Epithelial cell of prostate (primary cell): ENCODE measurements around the gene USF1.
"Not testable (repeated sequence)": the region's sequence is repeated elsewhere in the genome, so short reads cannot be mapped to it uniquely, and the experiment has no call there.

ENCODE experiments used
- DNase-seq: peaks from one replicate; pipeline ENCODE4 v3.0.0-alpha.2; 2011; ENCODE audit warnings: low read depth, low spot score
- H3K27ac ChIP-seq: fragments of 450-650 bp; 2 replicates; pipeline ENCODE4 v1.5.1; 2017; ENCODE audit warnings: mild to moderate bottlenecking

Gene USF1

GRCh38 chr1:161021165-161021969, 24.4 kb downstream of the USF1 start:
- peak; percentile 100 for DNase-seq
- peak overlapping the region; percentile 96 for H3K27ac ChIP-seq

GRCh38 chr1:161020509-161021164, 25.1 kb downstream of the USF1 start, which contains the start of gene F11R:
Gene F11R (minus strand): TSS chr1:161021152. CDS start chr1:161021073, 79 bp downstream.
- H3K27ac ChIP-seq: peak within 1 kb of the TSS; percentile 96
- no peak for DNase-seq

GRCh38 chr1:161019751-161020495, 25.9 kb downstream of the USF1 start:
- H3K27ac ChIP-seq: peak overlapping the region; percentile 96
- DNase-seq: peak; percentile 91

- DNase-seq: not testable (repeated sequence)
- peak overlapping the region; percentile 96 for H3K27ac ChIP-seq
These were observed 26.6 kb downstream of the USF1 start for GRCh38 chr1:161019111-161019660.

GRCh38 chr1:161018631-161018930, 27.2 kb downstream of the USF1 start:
- H3K27ac ChIP-seq: peak overlapping the region; percentile 96
- DNase-seq: no peak

- no peak for DNase-seq
- H3K27ac ChIP-seq: peak overlapping the region; percentile 96
These were observed 27.8 kb downstream of the USF1 start for GRCh38 chr1:161017756-161018630.

GRCh38 chr1:161017181-161017580, 28.6 kb downstream of the USF1 start:
- DNase-seq: not testable (repeated sequence)
- peak overlapping the region; percentile 96 for H3K27ac ChIP-seq

- H3K27ac ChIP-seq: peak overlapping the region; percentile 96
- DNase-seq: not testable (repeated sequence)
These were observed 29.1 kb downstream of the USF1 start for GRCh38 chr1:161016683-161017082.

GRCh38 chr1:161013488-161014230, 32.1 kb downstream of the USF1 start:
- H3K27ac ChIP-seq: peak overlapping the region; percentile 96
- DNase-seq: peak; percentile 91

- DNase-seq: no peak
- H3K27ac ChIP-seq: peak overlapping the region; percentile 96
These were observed 32.7 kb downstream of the USF1 start for GRCh38 chr1:161013131-161013487.

GRCh38 chr1:161012420-161012819, 33.4 kb downstream of the USF1 start:
- DNase-seq: no peak
- H3K27ac ChIP-seq: peak overlapping the region; percentile 96

GRCh38 chr1:161009602-161010211, 36.1 kb downstream of the USF1 start:
- DNase-seq: no peak
- H3K27ac ChIP-seq: no peak overlapping the region

- no peak for DNase-seq
- no peak overlapping the region for H3K27ac ChIP-seq
These were observed 36.8 kb downstream of the USF1 start for GRCh38 chr1:161008869-161009510.

GRCh38 chr1:161007369-161007768, 38.4 kb downstream of the USF1 start:
- no peak overlapping the region for H3K27ac ChIP-seq
- DNase-seq: no peak

- H3K27ac ChIP-seq: no peak overlapping the region
- DNase-seq: no peak
These were observed 39.2 kb downstream of the USF1 start for GRCh38 chr1:161006563-161006962.

GRCh38 chr1:161001525-161001924, 44.3 kb downstream of the USF1 start:
- peak overlapping the region; percentile 22 for H3K27ac ChIP-seq
- no peak for DNase-seq

- H3K27ac ChIP-seq: peak overlapping the region; percentile 22
- no peak for DNase-seq
These were observed 44.9 kb downstream of the USF1 start for GRCh38 chr1:161000736-161001480.
